Measurements from ENCODE around the gene RIMS1.
"Not testable (repeated sequence)": the region's sequence is repeated elsewhere in the genome, so short reads cannot be mapped to it uniquely, and the experiment has no call there.

RIMS1 gene

GRCh38 chr6:71997341-71997740 is 111.0 kb downstream of the RIMS1 start:
- no peaks in the 10 kb centered on the region for H3K27me3 ChIP-seq (ENCODE audit: control insufficient read depth, insufficient read depth, low read length)

GRCh38 chr6:72002415-72002814 is 116.1 kb downstream of the RIMS1 start:
- H3K36me3 ChIP-seq (ENCODE audit: control insufficient read depth, insufficient read depth, low read length) = no peaks in the 10 kb centered on the region
- H3K27ac ChIP-seq (ENCODE audit: low read depth, low read length) = no peak overlapping the region
- no peaks in the 10 kb centered on the region for H3K4me1 ChIP-seq (ENCODE audit: control insufficient read depth, insufficient read depth, low read length)
- no peak overlapping the region for H3K4me3 ChIP-seq (ENCODE audit: low read length)
- no peaks in the 10 kb centered on the region for H3K27me3 ChIP-seq (ENCODE audit: control insufficient read depth, insufficient read depth, low read length)
- H3K9ac ChIP-seq (ENCODE audit: low read length) = no peak overlapping the region

More at GRCh38 chr6:71997341-71997740, 111.0 kb downstream of the RIMS1 start:
- no peak overlapping the region for H3K9ac ChIP-seq (ENCODE audit: low read length)
- H3K36me3 ChIP-seq (ENCODE audit: control insufficient read depth, insufficient read depth, low read length) = no peaks in the 10 kb centered on the region
- no peaks in the 10 kb centered on the region for H3K4me1 ChIP-seq (ENCODE audit: control insufficient read depth, insufficient read depth, low read length)
- H3K4me3 ChIP-seq (ENCODE audit: low read length) = no peak overlapping the region
- H3K27ac ChIP-seq (ENCODE audit: low read depth, low read length) = no peak overlapping the region

DNA sequence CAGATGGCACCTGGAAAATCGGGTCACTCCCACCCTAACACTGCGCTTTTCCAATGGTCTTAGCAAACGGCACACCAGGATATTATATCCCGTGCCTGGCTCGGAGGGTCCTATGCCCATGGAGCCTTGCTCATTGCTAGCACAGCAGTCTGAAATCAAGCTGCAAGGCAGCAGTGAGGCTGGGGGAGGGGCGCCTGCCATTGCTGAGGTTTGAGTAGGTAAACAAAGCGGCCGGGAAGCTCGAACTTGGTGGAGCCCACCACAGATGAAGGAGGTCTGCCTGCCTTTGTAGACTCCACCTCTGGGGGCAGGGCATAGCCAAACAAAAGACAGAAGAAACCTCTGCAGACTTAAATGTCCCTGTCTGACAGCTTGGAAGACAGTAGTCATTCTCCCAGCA is 120.2 kb downstream of the RIMS1 start:
- H3K4me3 ChIP-seq (ENCODE audit: low read length); H3K27ac ChIP-seq (ENCODE audit: low read depth, low read length); H3K36me3 ChIP-seq (ENCODE audit: control insufficient read depth, insufficient read depth, low read length); H3K4me1 ChIP-seq (ENCODE audit: control insufficient read depth, insufficient read depth, low read length); H3K27me3 ChIP-seq (ENCODE audit: control insufficient read depth, insufficient read depth, low read length); H3K9ac ChIP-seq (ENCODE audit: low read length): not testable (repeated sequence)

GRCh38 chr6:72022830-72023229 is 136.5 kb downstream of the RIMS1 start:
- H3K9ac ChIP-seq (ENCODE audit: low read length) = no peak overlapping the region
- no peak overlapping the region for H3K27ac ChIP-seq (ENCODE audit: low read depth, low read length)
- no peaks in the 10 kb centered on the region for H3K4me1 ChIP-seq (ENCODE audit: control insufficient read depth, insufficient read depth, low read length)
- no peaks in the 10 kb centered on the region for H3K36me3 ChIP-seq (ENCODE audit: control insufficient read depth, insufficient read depth, low read length)
- no peak overlapping the region for H3K4me3 ChIP-seq (ENCODE audit: low read length)
- no peaks in the 10 kb centered on the region for H3K27me3 ChIP-seq (ENCODE audit: control insufficient read depth, insufficient read depth, low read length)

- Histone ChIP-seq H3K36me3 (ENCODE audit: control insufficient read depth, insufficient read depth, low read length) (no peaks in the 10 kb centered on the region), H3K4me1 (ENCODE audit: control insufficient read depth, insufficient read depth, low read length) (no peaks in the 10 kb centered on the region), H3K9ac (ENCODE audit: low read length) (no peak overlapping the region), H3K4me3 (ENCODE audit: low read length) (no peak overlapping the region), H3K27me3 (ENCODE audit: control insufficient read depth, insufficient read depth, low read length) (no peaks in the 10 kb centered on the region), H3K27ac (ENCODE audit: low read depth, low read length) (no peak overlapping the region)
Observed at GRCh38 chr6:72031471-72031870, 145.1 kb downstream of the RIMS1 start.

DNA sequence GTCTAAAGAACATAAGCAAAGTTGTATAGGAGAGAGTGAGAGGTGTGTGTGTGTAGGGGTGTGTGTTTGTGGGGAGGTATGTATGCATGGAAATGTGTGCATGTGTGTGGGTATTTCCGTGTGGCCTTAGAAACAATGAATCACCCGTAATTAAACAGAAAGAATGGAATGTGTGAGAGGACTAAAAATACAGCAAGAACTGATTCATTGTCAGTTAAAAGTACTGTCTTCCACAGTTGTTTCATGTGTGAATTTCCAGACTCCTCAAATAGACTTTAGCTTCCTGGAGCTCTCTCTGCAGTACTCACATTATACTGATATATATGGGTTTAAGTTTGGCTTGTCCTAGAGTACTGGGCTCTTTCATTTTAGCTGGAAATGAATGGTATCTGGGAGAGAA is 145.7 kb downstream of the RIMS1 start:
- Histone ChIP-seq H3K27me3 (ENCODE audit: control insufficient read depth, insufficient read depth, low read length) (no peaks in the 10 kb centered on the region), H3K27ac (ENCODE audit: low read depth, low read length) (no peak overlapping the region), H3K4me1 (ENCODE audit: control insufficient read depth, insufficient read depth, low read length) (no peaks in the 10 kb centered on the region), H3K9ac (ENCODE audit: low read length) (no peak overlapping the region), H3K36me3 (ENCODE audit: control insufficient read depth, insufficient read depth, low read length) (no peaks in the 10 kb centered on the region), H3K4me3 (ENCODE audit: low read length) (no peak overlapping the region)

- no peak overlapping the region for H3K4me3 ChIP-seq (ENCODE audit: low read length)
- no peak overlapping the region for H3K9ac ChIP-seq (ENCODE audit: low read length)
- no peaks in the 10 kb centered on the region for H3K36me3 ChIP-seq (ENCODE audit: control insufficient read depth, insufficient read depth, low read length)
- no peaks in the 10 kb centered on the region for H3K27me3 ChIP-seq (ENCODE audit: control insufficient read depth, insufficient read depth, low read length)
- no peaks in the 10 kb centered on the region for H3K4me1 ChIP-seq (ENCODE audit: control insufficient read depth, insufficient read depth, low read length)
- no peak overlapping the region for H3K27ac ChIP-seq (ENCODE audit: low read depth, low read length)
Observed at GRCh38 chr6:72035486-72035885, 149.1 kb downstream of the RIMS1 start.

GRCh38 chr6:72035966-72036365 is 149.6 kb downstream of the RIMS1 start:
- Histone ChIP-seq H3K4me1 (ENCODE audit: control insufficient read depth, insufficient read depth, low read length) (no peaks in the 10 kb centered on the region), H3K27ac (ENCODE audit: low read depth, low read length) (no peak overlapping the region), H3K4me3 (ENCODE audit: low read length) (no peak overlapping the region), H3K27me3 (ENCODE audit: control insufficient read depth, insufficient read depth, low read length) (no peaks in the 10 kb centered on the region), H3K9ac (ENCODE audit: low read length) (no peak overlapping the region), H3K36me3 (ENCODE audit: control insufficient read depth, insufficient read depth, low read length) (no peaks in the 10 kb centered on the region)

GRCh38 chr6:72037006-72037405 is 150.7 kb downstream of the RIMS1 start:
- Histone ChIP-seq H3K27ac (ENCODE audit: low read depth, low read length) (no peak overlapping the region), H3K36me3 (ENCODE audit: control insufficient read depth, insufficient read depth, low read length) (no peaks in the 10 kb centered on the region), H3K27me3 (ENCODE audit: control insufficient read depth, insufficient read depth, low read length) (no peaks in the 10 kb centered on the region), H3K9ac (ENCODE audit: low read length) (no peak overlapping the region), H3K4me3 (ENCODE audit: low read length) (no peak overlapping the region), H3K4me1 (ENCODE audit: control insufficient read depth, insufficient read depth, low read length) (no peaks in the 10 kb centered on the region)

DNA sequence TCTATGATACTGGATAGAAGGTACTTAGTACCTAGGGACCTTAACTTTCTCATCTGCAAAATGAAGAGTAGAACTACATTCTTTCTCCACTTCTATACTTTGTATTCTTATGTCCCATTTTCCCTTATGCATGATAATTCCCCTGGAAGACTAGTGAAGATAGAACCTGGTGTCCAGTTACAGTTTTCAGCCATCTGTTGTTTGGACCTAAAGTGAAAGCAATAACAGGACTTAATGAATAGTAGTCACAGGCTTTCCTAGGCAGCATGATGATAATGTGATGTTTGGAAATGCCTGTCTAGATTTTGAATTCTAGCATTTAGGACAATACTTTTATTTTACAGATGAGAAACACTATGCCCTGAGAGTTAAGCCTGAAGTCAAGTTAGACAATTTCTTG is 153.8 kb downstream of the RIMS1 start:
- H3K27me3 ChIP-seq (ENCODE audit: control insufficient read depth, insufficient read depth, low read length) = no peaks in the 10 kb centered on the region
- H3K9ac ChIP-seq (ENCODE audit: low read length) = no peak overlapping the region
- no peak overlapping the region for H3K27ac ChIP-seq (ENCODE audit: low read depth, low read length)
- H3K4me3 ChIP-seq (ENCODE audit: low read length) = no peak overlapping the region
- no peaks in the 10 kb centered on the region for H3K36me3 ChIP-seq (ENCODE audit: control insufficient read depth, insufficient read depth, low read length)
- no peaks in the 10 kb centered on the region for H3K4me1 ChIP-seq (ENCODE audit: control insufficient read depth, insufficient read depth, low read length)

DNA sequence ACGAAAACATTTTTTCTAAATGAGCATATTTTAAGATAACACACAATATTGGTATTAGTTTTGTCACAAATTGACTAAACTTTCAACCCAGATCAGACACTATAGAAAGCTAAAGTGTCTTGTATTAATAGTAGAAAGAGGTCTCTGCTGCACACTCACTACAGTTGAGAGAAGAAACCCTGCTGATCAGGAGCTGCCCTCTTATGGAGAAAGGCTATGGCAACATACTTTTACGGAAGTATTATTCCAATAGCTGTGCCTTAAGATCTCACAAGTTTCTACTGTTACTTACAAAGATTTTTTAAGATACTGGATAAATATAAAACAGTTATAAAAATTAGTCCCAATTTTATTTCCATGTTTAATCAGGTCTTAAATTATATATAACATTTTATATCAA is 155.7 kb downstream of the RIMS1 start:
- no peaks in the 10 kb centered on the region for H3K4me1 ChIP-seq (ENCODE audit: control insufficient read depth, insufficient read depth, low read length)
- no peak overlapping the region for H3K9ac ChIP-seq (ENCODE audit: low read length)
- H3K4me3 ChIP-seq (ENCODE audit: low read length) = no peak overlapping the region
- no peak overlapping the region for H3K27ac ChIP-seq (ENCODE audit: low read depth, low read length)
- H3K27me3 ChIP-seq (ENCODE audit: control insufficient read depth, insufficient read depth, low read length) = no peaks in the 10 kb centered on the region
- no peaks in the 10 kb centered on the region for H3K36me3 ChIP-seq (ENCODE audit: control insufficient read depth, insufficient read depth, low read length)

DNA sequence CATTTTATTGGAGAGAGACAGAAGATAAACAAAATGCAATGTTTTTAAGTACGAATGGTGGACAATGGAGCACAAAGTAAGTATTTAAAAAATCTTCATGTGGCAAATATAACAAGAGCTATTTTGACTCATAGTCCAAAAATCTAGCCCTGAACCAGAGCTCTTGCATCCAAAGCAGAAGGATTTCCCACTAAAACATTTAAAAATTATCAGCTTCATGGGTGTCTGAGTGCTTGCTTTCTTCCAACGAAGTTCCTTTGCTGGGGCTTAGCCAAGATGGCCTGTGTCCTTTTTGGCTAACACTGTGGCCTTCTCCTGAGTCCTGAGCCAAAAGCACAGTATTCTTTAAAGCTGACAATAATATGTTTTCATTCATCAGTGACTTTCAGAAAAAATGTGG is 161.7 kb downstream of the RIMS1 start:
- Histone ChIP-seq H3K27ac (ENCODE audit: low read depth, low read length) (no peak overlapping the region), H3K36me3 (ENCODE audit: control insufficient read depth, insufficient read depth, low read length) (no peaks in the 10 kb centered on the region), H3K27me3 (ENCODE audit: control insufficient read depth, insufficient read depth, low read length) (no peaks in the 10 kb centered on the region), H3K4me3 (ENCODE audit: low read length) (no peak overlapping the region), H3K4me1 (ENCODE audit: control insufficient read depth, insufficient read depth, low read length) (no peaks in the 10 kb centered on the region), H3K9ac (ENCODE audit: low read length) (no peak overlapping the region)

DNA sequence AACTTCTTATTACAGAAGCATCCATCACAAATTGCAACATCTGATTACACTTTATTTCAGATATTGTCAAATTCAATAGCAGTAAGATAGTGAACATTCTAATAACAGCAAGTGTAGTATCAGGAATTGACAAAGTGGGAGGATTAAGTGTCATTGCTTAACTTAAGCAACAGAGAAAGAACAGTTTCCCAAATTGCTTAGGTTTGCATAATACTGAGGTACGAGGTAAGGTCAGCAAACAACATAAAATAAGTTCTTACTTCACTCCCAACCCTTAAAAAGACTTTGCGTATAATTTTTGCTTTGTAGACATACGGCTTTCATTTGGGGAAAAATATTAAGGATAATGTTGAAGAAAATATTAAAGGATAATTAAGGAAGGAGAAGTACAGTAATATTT is 163.0 kb downstream of the RIMS1 start:
- no peaks in the 10 kb centered on the region for H3K36me3 ChIP-seq (ENCODE audit: control insufficient read depth, insufficient read depth, low read length)
- no peaks in the 10 kb centered on the region for H3K4me1 ChIP-seq (ENCODE audit: control insufficient read depth, insufficient read depth, low read length)
- H3K9ac ChIP-seq (ENCODE audit: low read length) = no peak overlapping the region
- no peaks in the 10 kb centered on the region for H3K27me3 ChIP-seq (ENCODE audit: control insufficient read depth, insufficient read depth, low read length)
- H3K4me3 ChIP-seq (ENCODE audit: low read length) = no peak overlapping the region
- H3K27ac ChIP-seq (ENCODE audit: low read depth, low read length) = no peak overlapping the region

GRCh38 chr6:72061286-72061685 is 174.9 kb downstream of the RIMS1 start:
- H3K4me3 ChIP-seq (ENCODE audit: low read length) = no peak overlapping the region
- H3K27ac ChIP-seq (ENCODE audit: low read depth, low read length) = no peak overlapping the region
- no peaks in the 10 kb centered on the region for H3K4me1 ChIP-seq (ENCODE audit: control insufficient read depth, insufficient read depth, low read length)
- no peak overlapping the region for H3K9ac ChIP-seq (ENCODE audit: low read length)
- no peaks in the 10 kb centered on the region for H3K36me3 ChIP-seq (ENCODE audit: control insufficient read depth, insufficient read depth, low read length)
- H3K27me3 ChIP-seq (ENCODE audit: control insufficient read depth, insufficient read depth, low read length) = no peaks in the 10 kb centered on the region
